Nucleus accumbens (tissue), 56 donors: Measurements from ENCODE around the gene OR2V2.

Experiments
- DNase-seq, 56 donors: peaks; one replicate each; lab custom pipeline; 2025; lab: John Stamatoyannopoulos, UW

Gene OR2V2

GRCh38 chr5:181203093-181203711 lies 55.8 kb downstream of the OR2V2 start:
- no peak for DNase-seq

GRCh38 chr5:181203777-181204112 lies 56.4 kb downstream of the OR2V2 start:
- DNase-seq, result no peak

- no peak for DNase-seq
Measured at GRCh38 chr5:181204113-181204825, 56.9 kb downstream of the OR2V2 start.

GRCh38 chr5:181204826-181205760 lies 57.7 kb downstream of the OR2V2 start, which contains the start of gene TRIM7:
Gene TRIM7, minus strand, starts transcription at chr5:181205196. Its CDS starts 86 bp downstream, at chr5:181205110.
- no peak for DNase-seq

- DNase-seq, result no peak
Measured at GRCh38 chr5:181205761-181206649, 58.6 kb downstream of the OR2V2 start.

- DNase-seq, result no peak
Measured at GRCh38 chr5:181207214-181207959, 60.0 kb downstream of the OR2V2 start.

GRCh38 chr5:181207960-181208253 lies 60.5 kb downstream of the OR2V2 start:
- DNase-seq, result no peak
